ENCODE results near the gene CCDC144A. TPM values are rescaled to one million over a fixed set of nuclear protein-coding genes. Genes with fewer than 3 reads are reported as not detected.
"Not testable (repeated sequence)": the region's sequence is repeated elsewhere in the genome, so short reads cannot be mapped to it uniquely, and the experiment has no call there.

Gene CCDC144A
- total RNA-seq, 1 donor from 2014 or later: 2.5 TPM

- H3K27ac ChIP-seq; H3K36me3 ChIP-seq; H3K4me1 ChIP-seq; H3K4me3 ChIP-seq; DNase-seq (ENCODE audit: extremely low spot score in 2 of 2); H3K27me3 ChIP-seq; intact Hi-C loops (cut with DNase I); H3K9me3 ChIP-seq: not testable (repeated sequence)
Measured at GRCh38 chr17:16789622-16790021, 99.6 kb downstream of the CCDC144A start.

- H3K4me3 ChIP-seq; H3K27ac ChIP-seq; H3K36me3 ChIP-seq; DNase-seq (ENCODE audit: extremely low spot score in 2 of 2); H3K4me1 ChIP-seq; intact Hi-C loops (cut with DNase I); H3K9me3 ChIP-seq; H3K27me3 ChIP-seq: not testable (repeated sequence)
Measured at GRCh38 chr17:16790313-16790871, 100.4 kb downstream of the CCDC144A start.

- intact Hi-C loops (cut with DNase I); DNase-seq (ENCODE audit: extremely low spot score in 2 of 2); H3K4me1 ChIP-seq; H3K9me3 ChIP-seq; H3K27me3 ChIP-seq; H3K4me3 ChIP-seq; H3K36me3 ChIP-seq; H3K27ac ChIP-seq: not testable (repeated sequence)
Measured at GRCh38 chr17:16794215-16794614, 104.2 kb downstream of the CCDC144A start.

- H3K4me1 ChIP-seq; H3K27ac ChIP-seq; H3K36me3 ChIP-seq; H3K4me3 ChIP-seq; intact Hi-C loops (cut with DNase I); H3K27me3 ChIP-seq; H3K9me3 ChIP-seq; DNase-seq (ENCODE audit: extremely low spot score in 2 of 2): not testable (repeated sequence)
Measured at GRCh38 chr17:16795894-16796293, 105.9 kb downstream of the CCDC144A start.

GRCh38 chr17:16804851-16805250 lies 114.8 kb downstream of the CCDC144A start:
- H3K4me3 ChIP-seq; H3K4me1 ChIP-seq; H3K9me3 ChIP-seq; DNase-seq (ENCODE audit: extremely low spot score in 2 of 2); H3K27me3 ChIP-seq; H3K27ac ChIP-seq; H3K36me3 ChIP-seq; intact Hi-C loops (cut with DNase I): not testable (repeated sequence)

- H3K9me3 ChIP-seq; H3K27ac ChIP-seq; DNase-seq (ENCODE audit: extremely low spot score in 2 of 2); H3K27me3 ChIP-seq; H3K4me1 ChIP-seq; intact Hi-C loops (cut with DNase I); H3K4me3 ChIP-seq; H3K36me3 ChIP-seq: not testable (repeated sequence)
Measured at GRCh38 chr17:16806599-16806998, 116.6 kb downstream of the CCDC144A start.

- H3K4me1 ChIP-seq; intact Hi-C loops (cut with DNase I); H3K4me3 ChIP-seq; H3K27ac ChIP-seq; H3K36me3 ChIP-seq; H3K27me3 ChIP-seq; DNase-seq (ENCODE audit: extremely low spot score in 2 of 2); H3K9me3 ChIP-seq: not testable (repeated sequence)
Measured at GRCh38 chr17:16807620-16808019, 117.6 kb downstream of the CCDC144A start.

GRCh38 chr17:16810236-16810635 lies 120.2 kb downstream of the CCDC144A start:
- H3K27me3 ChIP-seq; H3K4me3 ChIP-seq; DNase-seq (ENCODE audit: extremely low spot score in 2 of 2); H3K9me3 ChIP-seq; H3K36me3 ChIP-seq; H3K27ac ChIP-seq; intact Hi-C loops (cut with DNase I); H3K4me1 ChIP-seq: not testable (repeated sequence)

GRCh38 chr17:16812126-16812525 lies 122.1 kb downstream of the CCDC144A start:
- H3K36me3 ChIP-seq; H3K9me3 ChIP-seq; H3K4me1 ChIP-seq; H3K27ac ChIP-seq; H3K4me3 ChIP-seq; intact Hi-C loops (cut with DNase I); H3K27me3 ChIP-seq; DNase-seq (ENCODE audit: extremely low spot score in 2 of 2): not testable (repeated sequence)

GRCh38 chr17:16814439-16814838 lies 124.4 kb downstream of the CCDC144A start:
- no peaks in the 10 kb centered on the region for H3K27me3 ChIP-seq
- no peaks in the 10 kb centered on the region for H3K9me3 ChIP-seq
- H3K4me3 ChIP-seq: no peak overlapping the region
- TF ChIP-seq CTCF (IDR thresholded peaks at IDR 0.05): no peak
- TF ChIP-seq POLR2AphosphoS5 (IDR thresholded peaks at IDR 0.05; ENCODE audit: insufficient read depth in 1 of 2, low read depth in 1 of 2): no peak
- no peak for TF ChIP-seq POLR2A (IDR thresholded peaks at IDR 0.05)
- intact Hi-C loops (cut with DNase I): no loop called here
- no peak for DNase-seq (ENCODE audit: extremely low spot score in 2 of 2)
- H3K4me1 ChIP-seq: no peaks in the 10 kb centered on the region
- H3K36me3 ChIP-seq: no peaks in the 10 kb centered on the region
- H3K27ac ChIP-seq: no peak overlapping the region
